ENCODE measurements around the gene TREML1.

The TREML1 gene

GRCh38 chr6:41170547-41171160 lies 16.5 kb upstream of the TREML1 start:
- DNase-seq (ENCODE audit: low spot score), result no peak
- in situ Hi-C loops (cut with MboI; ENCODE audit: low pct_unique_long_range_greater_than_20kb, low sequenced_read_pairs, unreplicated experiment), result no loop called here
- TF ChIP-seq CTCF (IDR thresholded peaks at IDR 0.05; ENCODE audit: extremely low read depth, insufficient read depth, missing control alignments), result no peak

- no peak for DNase-seq (ENCODE audit: low spot score)
- in situ Hi-C loops (cut with MboI; ENCODE audit: low pct_unique_long_range_greater_than_20kb, low sequenced_read_pairs, unreplicated experiment), result no loop called here
- no peak for TF ChIP-seq CTCF (IDR thresholded peaks at IDR 0.05; ENCODE audit: extremely low read depth, insufficient read depth, missing control alignments)
Observed at GRCh38 chr6:41167173-41167963, 13.2 kb upstream of the TREML1 start.

GRCh38 chr6:41164551-41165120 lies 10.5 kb upstream of the TREML1 start:
- DNase-seq (ENCODE audit: low spot score), result no peak
- in situ Hi-C loops (cut with MboI; ENCODE audit: low pct_unique_long_range_greater_than_20kb, low sequenced_read_pairs, unreplicated experiment), result no loop called here
- TF ChIP-seq CTCF (IDR thresholded peaks at IDR 0.05; ENCODE audit: extremely low read depth, insufficient read depth, missing control alignments), result no peak

- in situ Hi-C loops (cut with MboI; ENCODE audit: low pct_unique_long_range_greater_than_20kb, low sequenced_read_pairs, unreplicated experiment), result no loop called here
- DNase-seq (ENCODE audit: low spot score), result no peak
- TF ChIP-seq CTCF (IDR thresholded peaks at IDR 0.05; ENCODE audit: extremely low read depth, insufficient read depth, missing control alignments), result no peak
Observed at GRCh38 chr6:41163419-41163717, 9.2 kb upstream of the TREML1 start.

- no peak for TF ChIP-seq CTCF (IDR thresholded peaks at IDR 0.05; ENCODE audit: extremely low read depth, insufficient read depth, missing control alignments)
- in situ Hi-C loops (cut with MboI; ENCODE audit: low pct_unique_long_range_greater_than_20kb, low sequenced_read_pairs, unreplicated experiment), result no loop called here
- no peak for DNase-seq (ENCODE audit: low spot score)
Observed at GRCh38 chr6:41162687-41163418, 8.7 kb upstream of the TREML1 start, which contains the start of gene TREM2. Gene TREM2, minus strand, starts transcription at chr6:41163116. Its CDS starts 34 bp downstream, at chr6:41163082.

GRCh38 chr6:41161851-41162552 lies 7.9 kb upstream of the TREML1 start:
- in situ Hi-C loops (cut with MboI; ENCODE audit: low pct_unique_long_range_greater_than_20kb, low sequenced_read_pairs, unreplicated experiment), result no loop called here
- no peak for TF ChIP-seq CTCF (IDR thresholded peaks at IDR 0.05; ENCODE audit: extremely low read depth, insufficient read depth, missing control alignments)
- no peak for DNase-seq (ENCODE audit: low spot score)
